Measurements from ENCODE around the gene LIN37. TPM values are rescaled to one million over a fixed set of nuclear protein-coding genes. Genes with fewer than 3 reads are reported as not detected.

Gene LIN37
- total RNA-seq, 1 experiment from 2014 or later = 12.4 TPM

- TF ChIP-seq, protein P1, sequence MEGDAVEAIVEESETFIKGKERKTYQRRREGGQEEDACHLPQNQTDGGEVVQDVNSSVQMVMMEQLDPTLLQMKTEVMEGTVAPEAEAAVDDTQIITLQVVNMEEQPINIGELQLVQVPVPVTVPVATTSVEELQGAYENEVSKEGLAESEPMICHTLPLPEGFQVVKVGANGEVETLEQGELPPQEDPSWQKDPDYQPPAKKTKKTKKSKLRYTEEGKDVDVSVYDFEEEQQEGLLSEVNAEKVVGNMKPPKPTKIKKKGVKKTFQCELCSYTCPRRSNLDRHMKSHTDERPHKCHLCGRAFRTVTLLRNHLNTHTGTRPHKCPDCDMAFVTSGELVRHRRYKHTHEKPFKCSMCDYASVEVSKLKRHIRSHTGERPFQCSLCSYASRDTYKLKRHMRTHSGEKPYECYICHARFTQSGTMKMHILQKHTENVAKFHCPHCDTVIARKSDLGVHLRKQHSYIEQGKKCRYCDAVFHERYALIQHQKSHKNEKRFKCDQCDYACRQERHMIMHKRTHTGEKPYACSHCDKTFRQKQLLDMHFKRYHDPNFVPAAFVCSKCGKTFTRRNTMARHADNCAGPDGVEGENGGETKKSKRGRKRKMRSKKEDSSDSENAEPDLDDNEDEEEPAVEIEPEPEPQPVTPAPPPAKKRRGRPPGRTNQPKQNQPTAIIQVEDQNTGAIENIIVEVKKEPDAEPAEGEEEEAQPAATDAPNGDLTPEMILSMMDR (IDR thresholded peaks at IDR 0.05; ENCODE audit: unreplicated experiment) = no peak
- BruUV-seq (replicated peaks) = no TSS peak
- no peaks in the 10 kb centered on the region for H3K9me3 Mint-ChIP-seq (ENCODE audit: low read depth, unreplicated experiment)
- peaks cover 53% of the 10 kb centered on the region for H3K27me3 Mint-ChIP-seq (ENCODE audit: unreplicated experiment)
- CTCF ChIA-PET = no interaction called here
- H3K27ac Mint-ChIP-seq (ENCODE audit: unreplicated experiment) = no peak overlapping the region
- peaks cover 18% of the 10 kb centered on the region for H3K4me1 Mint-ChIP-seq (ENCODE audit: low read depth, unreplicated experiment)
- no peak overlapping the region for H3K4me3 Mint-ChIP-seq (ENCODE audit: low read depth, unreplicated experiment)
- intact Hi-C loops (cut with micrococcal nuclease; ENCODE audit: unreplicated experiment) = no loop called here
- H3K36me3 Mint-ChIP-seq (ENCODE audit: insufficient read depth, unreplicated experiment) = peaks cover 26% of the 10 kb centered on the region
- no peak for DNase-seq
Measured at GRCh38 chr19:35713506-35713850, 34.9 kb upstream of the LIN37 start.

DNA sequence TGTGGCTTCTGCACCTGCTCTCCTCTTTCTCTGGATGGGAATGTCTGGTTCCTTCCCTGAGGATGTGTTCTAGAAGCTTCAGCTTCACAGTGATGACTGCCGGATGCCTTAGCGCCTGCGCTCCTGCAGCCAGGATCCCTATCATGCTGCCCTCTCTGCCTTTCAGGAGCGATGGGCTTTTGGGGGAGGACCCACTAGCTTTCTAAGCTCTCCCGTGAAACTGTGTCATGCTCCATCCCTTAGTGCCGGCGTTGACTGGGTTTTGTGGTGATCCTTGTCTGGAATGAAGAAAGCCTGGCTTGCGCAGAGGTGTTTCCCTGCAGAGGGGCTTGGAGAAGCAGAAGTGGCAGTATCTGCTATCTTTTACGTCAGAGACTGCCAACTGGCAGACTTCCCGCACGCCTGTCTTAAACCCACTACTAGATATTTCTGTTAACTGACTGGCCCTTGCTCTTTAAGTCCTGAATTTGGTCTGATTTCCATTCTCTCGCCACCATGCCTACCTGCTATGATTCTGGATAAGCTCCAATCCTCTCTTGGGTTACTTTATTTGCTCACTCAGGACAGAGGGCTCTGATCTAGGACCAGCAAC, 34.4 kb upstream of the LIN37 start:
- peaks cover 18% of the 10 kb centered on the region for H3K4me1 Mint-ChIP-seq (ENCODE audit: low read depth, unreplicated experiment)
- CTCF ChIA-PET = interaction anchor here (1.3 kb wide), 1 partner anchor 12 kb away, joined by 3 read pairs; no protein-coding TSS in a partner anchor

DNA sequence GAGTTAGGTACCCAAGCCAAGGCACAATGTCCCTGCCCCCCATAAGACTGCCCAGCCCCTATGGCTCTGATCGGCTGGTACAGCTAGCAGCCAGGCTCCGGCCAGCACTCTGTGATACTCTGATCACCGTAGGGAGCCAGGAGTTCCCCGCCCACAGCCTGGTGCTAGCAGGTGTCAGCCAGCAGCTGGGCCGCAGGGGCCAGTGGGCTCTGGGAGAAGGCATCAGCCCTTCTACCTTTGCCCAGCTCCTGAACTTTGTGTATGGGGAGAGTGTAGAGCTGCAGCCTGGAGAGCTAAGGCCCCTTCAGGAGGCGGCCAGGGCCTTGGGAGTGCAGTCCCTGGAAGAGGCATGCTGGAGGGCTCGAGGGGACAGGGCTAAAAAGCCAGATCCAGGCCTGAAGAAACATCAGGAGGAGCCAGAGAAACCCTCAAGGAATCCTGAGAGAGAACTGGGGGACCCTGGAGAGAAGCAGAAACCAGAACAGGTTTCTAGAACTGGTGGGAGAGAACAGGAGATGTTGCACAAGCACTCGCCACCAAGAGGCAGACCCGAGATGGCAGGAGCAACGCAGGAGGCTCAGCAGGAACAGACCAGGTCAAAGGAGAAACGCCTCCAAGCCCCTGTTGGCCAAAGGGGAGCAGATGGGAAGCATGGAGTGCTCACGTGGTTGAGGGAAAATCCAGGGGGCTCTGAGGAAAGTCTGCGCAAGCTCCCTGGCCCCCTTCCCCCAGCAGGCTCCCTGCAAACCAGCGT, 33.6 kb upstream of the LIN37 start:
- Mint-ChIP-seq H3K36me3 (ENCODE audit: insufficient read depth, unreplicated experiment) (peaks cover 39% of the 10 kb centered on the region), H3K4me1 (ENCODE audit: low read depth, unreplicated experiment) (peaks cover 25% of the 10 kb centered on the region), H3K27ac (ENCODE audit: unreplicated experiment) (peak overlapping the region; percentile 43), H3K4me3 (ENCODE audit: low read depth, unreplicated experiment) (peak overlapping the region; percentile 77), H3K27me3 (ENCODE audit: unreplicated experiment) (peaks cover 47% of the 10 kb centered on the region), H3K9me3 (ENCODE audit: low read depth, unreplicated experiment) (no peaks in the 10 kb centered on the region)
- CTCF ChIA-PET = interaction anchor here (1.3 kb wide), 1 partner anchor 13 kb away, joined by 3 read pairs; no protein-coding TSS in a partner anchor
- intact Hi-C loops (cut with micrococcal nuclease; ENCODE audit: unreplicated experiment) = no loop called here
- BruUV-seq (replicated peaks) = no TSS peak
- TF ChIP-seq, protein P1 (IDR thresholded peaks at IDR 0.05; ENCODE audit: unreplicated experiment) = no peak
- DNase-seq = no peak

More for the DNA sequence above, 34.4 kb upstream of the LIN37 start:
- H3K9me3 Mint-ChIP-seq (ENCODE audit: low read depth, unreplicated experiment) = no peaks in the 10 kb centered on the region
- H3K27ac Mint-ChIP-seq (ENCODE audit: unreplicated experiment) = no peak overlapping the region
- TF ChIP-seq, protein P1 (IDR thresholded peaks at IDR 0.05; ENCODE audit: unreplicated experiment) = no peak
- H3K4me3 Mint-ChIP-seq (ENCODE audit: low read depth, unreplicated experiment) = no peak overlapping the region
- H3K36me3 Mint-ChIP-seq (ENCODE audit: insufficient read depth, unreplicated experiment) = peaks cover 32% of the 10 kb centered on the region
- no peak for DNase-seq
- intact Hi-C loops (cut with micrococcal nuclease; ENCODE audit: unreplicated experiment) = no loop called here
- BruUV-seq (replicated peaks) = no TSS peak
- peaks cover 48% of the 10 kb centered on the region for H3K27me3 Mint-ChIP-seq (ENCODE audit: unreplicated experiment)

DNA sequence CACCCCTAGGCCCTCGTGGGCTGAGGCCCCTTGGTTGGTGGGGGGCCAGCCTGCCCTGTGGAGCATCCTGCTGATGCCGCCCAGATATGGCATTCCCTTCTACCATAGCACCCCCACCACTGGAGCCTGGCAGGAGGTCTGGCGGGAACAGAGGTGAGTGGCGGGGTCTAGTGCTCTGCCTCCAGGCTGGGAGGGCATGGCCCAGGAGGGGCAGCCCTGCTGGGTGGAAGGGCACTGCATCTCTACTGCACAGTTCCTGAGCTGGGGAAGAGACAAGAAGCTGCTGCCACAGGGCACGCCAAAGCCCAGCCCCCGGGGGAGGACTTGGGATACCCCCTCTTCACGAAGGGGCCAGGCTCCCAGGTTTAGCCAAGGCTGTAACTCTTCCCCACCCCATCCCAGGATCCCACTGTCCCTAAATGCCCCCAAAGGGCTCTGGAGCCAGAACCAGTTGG, 33.0 kb upstream of the LIN37 start:
- peak overlapping the region; percentile 43 for H3K27ac Mint-ChIP-seq (ENCODE audit: unreplicated experiment)
- H3K27me3 Mint-ChIP-seq (ENCODE audit: unreplicated experiment) = peaks cover 42% of the 10 kb centered on the region
- TF ChIP-seq, protein P1 (IDR thresholded peaks at IDR 0.05; ENCODE audit: unreplicated experiment) = no peak
- CTCF ChIA-PET = interaction anchor here (0.9 to 1.3 kb wide), 3 partner anchors 13 to 166 kb away, joined by 3 to 5 read pairs (median 4); no protein-coding TSS in a partner anchor
- no peaks in the 10 kb centered on the region for H3K9me3 Mint-ChIP-seq (ENCODE audit: low read depth, unreplicated experiment)
- BruUV-seq (replicated peaks) = no TSS peak
- intact Hi-C loops (cut with micrococcal nuclease; ENCODE audit: unreplicated experiment) = no loop called here
- peaks cover 44% of the 10 kb centered on the region for H3K36me3 Mint-ChIP-seq (ENCODE audit: insufficient read depth, unreplicated experiment)
- peak overlapping the region; percentile 77 for H3K4me3 Mint-ChIP-seq (ENCODE audit: low read depth, unreplicated experiment)
- no peak for DNase-seq
- peaks cover 30% of the 10 kb centered on the region for H3K4me1 Mint-ChIP-seq (ENCODE audit: low read depth, unreplicated experiment)
